Measurements from ENCODE around the gene STK38.

The STK38 gene

DNA sequence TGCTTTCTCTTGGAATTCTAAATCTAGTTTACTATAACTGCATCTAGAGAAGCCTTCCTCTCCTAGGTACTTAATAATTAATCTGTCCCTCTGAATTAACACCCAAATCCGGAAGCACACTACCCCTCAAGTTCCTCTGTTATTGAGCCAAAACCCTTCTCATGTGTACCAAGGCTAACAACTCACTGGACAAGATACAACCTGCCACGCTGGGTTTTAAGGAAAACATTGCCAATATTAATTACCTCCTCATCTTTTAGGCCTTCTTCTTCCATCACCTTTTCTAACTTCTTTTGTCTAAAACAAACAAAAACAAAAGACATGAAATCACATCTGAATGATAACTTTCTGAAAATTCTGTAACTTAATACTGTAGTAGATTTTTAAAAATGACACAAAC lies 21.9 kb downstream of the STK38 start:
- H3K9me3 ChIP-seq (ENCODE audit: control extremely low read depth in 1 of 5, control insufficient read depth in 4 of 5, insufficient read depth in 2 of 5, low read depth in 1 of 5, low read length in 4 of 5), result no peaks in the 10 kb centered on the region
- POLR2A ChIA-PET, result no interaction called here
- DNase-seq, result no peak
- H3K36me3 ChIP-seq (ENCODE audit: control insufficient read depth in 4 of 4, insufficient read depth in 4 of 4, low read length in 3 of 4), result peaks cover 32 to 59% (median 43%) of the 10 kb centered on the region in 4 experiments
- peaks cover 0 to 25% (median 13%) of the 10 kb centered on the region in 4 experiments for H3K4me1 ChIP-seq (ENCODE audit: control extremely low read depth in 1 of 4, control insufficient read depth in 4 of 4, insufficient read depth in 4 of 4, low read length in 3 of 4)
- no peak overlapping the region for H3K4me3 ChIP-seq (ENCODE audit: control insufficient read depth in 1 of 7, extremely low read depth in 1 of 7, insufficient read depth in 4 of 7, low read depth in 2 of 7, low read length in 6 of 7)
- CTCF ChIA-PET, result no interaction called here
- 40% methylated on average over 2 of the region's 2 CpGs for whole genome bisulfite sequencing (ENCODE audit: insufficient coverage)
- H3K27me3 ChIP-seq (replicated peaks in 2 of 5; ENCODE audit: control insufficient read depth in 4 of 5, insufficient read depth in 5 of 5, low read length in 4 of 5), result no peaks in the 10 kb centered on the region
- no peak overlapping the region for H3K27ac ChIP-seq (ENCODE audit: insufficient read depth in 1 of 2, low read depth in 1 of 2, low read length in 2 of 2, poor library complexity in 1 of 2, severe bottlenecking in 2 of 2)

- POLR2A ChIA-PET, result no interaction called here
- WGBS (ENCODE audit: insufficient coverage), result no CpG with 5 or more reads among the region's 5 CpGs
Measured at GRCh38 chr6:36524871-36525270, 22.4 kb downstream of the STK38 start.

DNA sequence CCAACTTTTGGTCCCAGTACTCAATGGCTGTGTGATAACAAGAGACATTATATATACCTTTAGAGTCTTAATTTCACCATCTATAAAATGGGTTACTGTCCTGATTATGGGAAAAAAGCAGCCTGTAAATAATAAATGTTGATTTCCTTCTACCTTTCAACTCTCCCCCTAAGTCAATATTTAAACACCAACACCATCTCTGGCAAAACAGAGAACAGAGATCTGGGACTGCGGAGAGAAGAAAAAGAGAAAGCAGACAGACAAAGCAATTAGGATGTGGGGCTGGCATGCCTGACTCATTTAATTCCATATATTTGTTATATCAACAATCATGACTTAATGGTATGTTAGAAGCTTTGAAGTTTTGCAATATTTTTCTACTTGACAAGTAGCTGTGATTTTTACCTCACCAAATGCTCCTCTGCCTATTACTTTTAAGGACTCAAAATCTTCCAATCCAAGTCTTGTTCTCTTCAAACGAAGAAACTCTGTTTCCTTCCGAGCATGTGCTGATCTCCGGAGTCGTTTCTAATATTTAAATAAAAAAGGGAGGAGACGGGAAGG lies 23.3 kb downstream of the STK38 start:
- H3K4me3 ChIP-seq (ENCODE audit: control insufficient read depth in 1 of 7, extremely low read depth in 1 of 7, insufficient read depth in 4 of 7, low read depth in 2 of 7, low read length in 6 of 7), result no peak overlapping the region
- ChIA-PET CTCF (interaction anchor here (1.5 kb wide), 1 partner anchor 24 kb away, joined by 3 read pairs; the partner anchor contains the start of gene STK38), POLR2A (no interaction called here)
- H3K27ac ChIP-seq (ENCODE audit: insufficient read depth in 1 of 2, low read depth in 1 of 2, low read length in 2 of 2, poor library complexity in 1 of 2, severe bottlenecking in 2 of 2), result no peak overlapping the region
- no CpG with 5 or more reads among the region's 6 CpGs for WGBS (ENCODE audit: insufficient coverage)
- H3K4me1 ChIP-seq (ENCODE audit: control extremely low read depth in 1 of 4, control insufficient read depth in 4 of 4, insufficient read depth in 4 of 4, low read length in 3 of 4), result peaks cover 0 to 25% (median 13%) of the 10 kb centered on the region in 4 experiments
- H3K27me3 ChIP-seq (replicated peaks in 2 of 5; ENCODE audit: control insufficient read depth in 4 of 5, insufficient read depth in 5 of 5, low read length in 4 of 5), result no peaks in the 10 kb centered on the region
- no peak for DNase-seq
- H3K36me3 ChIP-seq (ENCODE audit: control insufficient read depth in 4 of 4, insufficient read depth in 4 of 4, low read length in 3 of 4), result peaks cover 36 to 64% (median 46%) of the 10 kb centered on the region in 4 experiments
- no peaks in the 10 kb centered on the region for H3K9me3 ChIP-seq (ENCODE audit: control extremely low read depth in 1 of 5, control insufficient read depth in 4 of 5, insufficient read depth in 2 of 5, low read depth in 1 of 5, low read length in 4 of 5)

More at GRCh38 chr6:36524871-36525270, 22.4 kb downstream of the STK38 start:
- Histone ChIP-seq H3K4me3 (ENCODE audit: control insufficient read depth in 1 of 7, extremely low read depth in 1 of 7, insufficient read depth in 4 of 7, low read depth in 2 of 7, low read length in 6 of 7) (no peak overlapping the region), H3K27ac (ENCODE audit: insufficient read depth in 1 of 2, low read depth in 1 of 2, low read length in 2 of 2, poor library complexity in 1 of 2, severe bottlenecking in 2 of 2) (no peak overlapping the region), H3K36me3 (ENCODE audit: control insufficient read depth in 4 of 4, insufficient read depth in 4 of 4, low read length in 3 of 4) (peaks cover 34 to 60% (median 45%) of the 10 kb centered on the region in 4 experiments), H3K27me3 (replicated peaks in 2 of 5; ENCODE audit: control insufficient read depth in 4 of 5, insufficient read depth in 5 of 5, low read length in 4 of 5) (no peaks in the 10 kb centered on the region), H3K4me1 (ENCODE audit: control extremely low read depth in 1 of 4, control insufficient read depth in 4 of 4, insufficient read depth in 4 of 4, low read length in 3 of 4) (peaks cover 0 to 25% (median 13%) of the 10 kb centered on the region in 4 experiments), H3K9me3 (ENCODE audit: control extremely low read depth in 1 of 5, control insufficient read depth in 4 of 5, insufficient read depth in 2 of 5, low read depth in 1 of 5, low read length in 4 of 5) (no peaks in the 10 kb centered on the region)
- no peak for DNase-seq
- CTCF ChIA-PET, result no interaction called here

DNA sequence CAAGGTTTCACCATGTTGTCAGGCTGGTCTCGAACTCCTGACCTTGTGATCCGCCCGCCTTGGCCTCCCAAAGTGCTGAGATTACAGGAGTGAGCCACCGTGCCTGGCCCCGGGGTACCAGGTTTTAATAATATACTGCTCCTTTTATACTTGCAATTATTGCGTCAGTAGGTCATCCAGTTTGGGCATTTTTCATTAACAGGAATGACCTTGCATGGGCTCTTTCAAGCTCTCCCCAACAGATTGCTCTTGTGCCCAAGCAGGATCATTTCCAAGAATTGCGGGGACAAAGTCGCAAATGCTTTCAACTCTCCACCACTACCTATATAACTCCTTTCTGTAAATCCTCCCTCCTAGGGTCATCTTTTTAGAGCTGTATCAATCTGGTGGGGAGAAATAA lies 23.8 kb downstream of the STK38 start:
- Histone ChIP-seq H3K4me3 (ENCODE audit: control insufficient read depth in 1 of 7, extremely low read depth in 1 of 7, insufficient read depth in 4 of 7, low read depth in 2 of 7, low read length in 6 of 7) (no peak overlapping the region), H3K27me3 (replicated peaks in 2 of 5; ENCODE audit: control insufficient read depth in 4 of 5, insufficient read depth in 5 of 5, low read length in 4 of 5) (no peaks in the 10 kb centered on the region), H3K36me3 (ENCODE audit: control insufficient read depth in 4 of 4, insufficient read depth in 4 of 4, low read length in 3 of 4) (peaks cover 39 to 67% (median 48%) of the 10 kb centered on the region in 4 experiments), H3K9me3 (ENCODE audit: control extremely low read depth in 1 of 5, control insufficient read depth in 4 of 5, insufficient read depth in 2 of 5, low read depth in 1 of 5, low read length in 4 of 5) (no peaks in the 10 kb centered on the region), H3K27ac (ENCODE audit: insufficient read depth in 1 of 2, low read depth in 1 of 2, low read length in 2 of 2, poor library complexity in 1 of 2, severe bottlenecking in 2 of 2) (no peak overlapping the region), H3K4me1 (ENCODE audit: control extremely low read depth in 1 of 4, control insufficient read depth in 4 of 4, insufficient read depth in 4 of 4, low read length in 3 of 4) (peaks cover 0 to 23% (median 13%) of the 10 kb centered on the region in 4 experiments)
- WGBS (ENCODE audit: insufficient coverage), result 94% methylated on average over 6 of the region's 8 CpGs
- ChIA-PET POLR2A (no interaction called here), CTCF (interaction anchor here (1.5 kb wide), 1 partner anchor 24 kb away, joined by 3 read pairs; the partner anchor contains the start of gene STK38)
- no peak for DNase-seq

- peaks cover 43 to 95% (median 60%) of the 10 kb centered on the region in 4 experiments for H3K36me3 ChIP-seq (ENCODE audit: control insufficient read depth in 4 of 4, insufficient read depth in 4 of 4, low read length in 3 of 4)
- CTCF ChIA-PET, result interaction anchor here (0.7 to 1.7 kb wide), 5 partner anchors 18 to 60 kb away, joined by 3 to 4 read pairs (median 3); no protein-coding TSS in a partner anchor
- no peak overlapping the region for H3K4me3 ChIP-seq (ENCODE audit: control insufficient read depth in 1 of 7, extremely low read depth in 1 of 7, insufficient read depth in 4 of 7, low read depth in 2 of 7, low read length in 6 of 7)
- H3K9me3 ChIP-seq (ENCODE audit: control extremely low read depth in 1 of 5, control insufficient read depth in 4 of 5, insufficient read depth in 2 of 5, low read depth in 1 of 5, low read length in 4 of 5), result no peaks in the 10 kb centered on the region
- H3K27ac ChIP-seq (ENCODE audit: insufficient read depth in 1 of 2, low read depth in 1 of 2, low read length in 2 of 2, poor library complexity in 1 of 2, severe bottlenecking in 2 of 2), result no peak overlapping the region
- H3K4me1 ChIP-seq (ENCODE audit: control extremely low read depth in 1 of 4, control insufficient read depth in 4 of 4, insufficient read depth in 4 of 4, low read length in 3 of 4), result no peaks in the 10 kb centered on the region
- DNase-seq, result no peak
- POLR2A ChIA-PET, result no interaction called here
- H3K27me3 ChIP-seq (replicated peaks in 2 of 5; ENCODE audit: control insufficient read depth in 4 of 5, insufficient read depth in 5 of 5, low read length in 4 of 5), result no peaks in the 10 kb centered on the region
Measured at GRCh38 chr6:36519352-36519751, 27.9 kb downstream of the STK38 start.

DNA sequence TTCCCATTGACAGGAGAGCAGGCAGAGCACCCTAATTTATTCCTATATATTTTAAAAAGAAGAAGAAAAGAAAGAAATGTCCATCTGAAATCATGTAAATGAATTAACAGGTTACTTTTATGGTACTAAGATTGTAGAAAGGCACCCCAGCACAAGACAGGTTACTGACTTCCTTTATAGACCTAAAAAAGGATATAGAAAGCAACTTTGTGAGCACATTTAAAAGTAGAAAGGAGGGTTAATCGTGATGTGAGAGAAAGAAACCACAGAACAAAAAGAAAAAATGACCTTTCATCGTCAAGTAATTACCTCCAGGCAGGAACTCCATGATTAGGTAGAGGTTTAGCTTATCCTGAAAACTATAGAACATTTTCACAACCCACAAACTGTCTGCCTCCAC lies 29.9 kb downstream of the STK38 start:
- Histone ChIP-seq H3K36me3 (ENCODE audit: control insufficient read depth in 4 of 4, insufficient read depth in 4 of 4, low read length in 3 of 4) (peaks cover 35 to 85% (median 52%) of the 10 kb centered on the region in 4 experiments), H3K27ac (ENCODE audit: insufficient read depth in 1 of 2, low read depth in 1 of 2, low read length in 2 of 2, poor library complexity in 1 of 2, severe bottlenecking in 2 of 2) (no peak overlapping the region), H3K4me1 (ENCODE audit: control extremely low read depth in 1 of 4, control insufficient read depth in 4 of 4, insufficient read depth in 4 of 4, low read length in 3 of 4) (no peaks in the 10 kb centered on the region), H3K9me3 (ENCODE audit: control extremely low read depth in 1 of 5, control insufficient read depth in 4 of 5, insufficient read depth in 2 of 5, low read depth in 1 of 5, low read length in 4 of 5) (no peaks in the 10 kb centered on the region), H3K4me3 (ENCODE audit: control insufficient read depth in 1 of 7, extremely low read depth in 1 of 7, insufficient read depth in 4 of 7, low read depth in 2 of 7, low read length in 6 of 7) (no peak overlapping the region), H3K27me3 (replicated peaks in 2 of 5; ENCODE audit: control insufficient read depth in 4 of 5, insufficient read depth in 5 of 5, low read length in 4 of 5) (no peaks in the 10 kb centered on the region)
- WGBS (ENCODE audit: insufficient coverage), result no CpG with 5 or more reads among the region's 2 CpGs
- DNase-seq, result no peak
- POLR2A ChIA-PET, result no interaction called here
- CTCF ChIA-PET, result interaction anchor here (0.6 to 0.8 kb wide), 2 partner anchors 17 to 1788 kb away, joined by 3 read pairs; no protein-coding TSS in a partner anchor

DNA sequence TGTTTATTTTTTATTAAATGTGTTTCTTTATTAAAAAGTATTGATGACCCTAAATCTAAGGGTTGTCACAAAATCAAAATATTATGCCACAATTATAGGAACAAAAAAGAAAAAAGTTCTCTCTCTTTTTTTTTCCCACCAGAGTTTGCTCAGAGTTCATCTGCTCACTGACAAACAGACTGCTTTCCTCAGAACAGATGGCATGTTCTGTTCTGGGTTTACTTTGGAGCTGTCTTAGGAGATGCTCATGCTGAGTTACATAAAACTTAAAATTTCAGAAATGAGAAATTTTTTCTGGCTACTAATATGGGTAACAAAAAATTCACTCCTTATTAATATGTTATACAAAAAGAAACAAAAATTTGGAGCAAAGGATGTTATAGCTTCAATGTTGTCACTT lies 30.3 kb downstream of the STK38 start:
- POLR2A ChIA-PET, result no interaction called here
- Histone ChIP-seq H3K27me3 (replicated peaks in 2 of 5; ENCODE audit: control insufficient read depth in 4 of 5, insufficient read depth in 5 of 5, low read length in 4 of 5) (no peaks in the 10 kb centered on the region), H3K9me3 (ENCODE audit: control extremely low read depth in 1 of 5, control insufficient read depth in 4 of 5, insufficient read depth in 2 of 5, low read depth in 1 of 5, low read length in 4 of 5) (no peaks in the 10 kb centered on the region), H3K4me3 (ENCODE audit: control insufficient read depth in 1 of 7, extremely low read depth in 1 of 7, insufficient read depth in 4 of 7, low read depth in 2 of 7, low read length in 6 of 7) (no peak overlapping the region), H3K36me3 (ENCODE audit: control insufficient read depth in 4 of 4, insufficient read depth in 4 of 4, low read length in 3 of 4) (peaks cover 36 to 85% (median 51%) of the 10 kb centered on the region in 4 experiments), H3K4me1 (ENCODE audit: control extremely low read depth in 1 of 4, control insufficient read depth in 4 of 4, insufficient read depth in 4 of 4, low read length in 3 of 4) (no peaks in the 10 kb centered on the region), H3K27ac (ENCODE audit: insufficient read depth in 1 of 2, low read depth in 1 of 2, low read length in 2 of 2, poor library complexity in 1 of 2, severe bottlenecking in 2 of 2) (no peak overlapping the region)
- CTCF ChIA-PET, result interaction anchor here (0.8 kb wide), 1 partner anchor 17 kb away, joined by 3 read pairs; no protein-coding TSS in a partner anchor
- no peak for DNase-seq

Data from common myeloid progenitor, CD34-positive (primary cell).